GM19239 (cell line): ENCODE results near the gene IFFO2.

Experiments
- DNase-seq: peaks from one replicate; pipeline ENCODE4 v3.0.0; 2011; ENCODE audit warnings: low spot score; ENCODE audit not compliant: insufficient read length
- FAIRE-seq: peaks from 2 replicates; lab custom pipeline; 2011; peaks lifted over from hg19 to GRCh38; lab: Jason Lieb, UNC

Gene IFFO2

DNA sequence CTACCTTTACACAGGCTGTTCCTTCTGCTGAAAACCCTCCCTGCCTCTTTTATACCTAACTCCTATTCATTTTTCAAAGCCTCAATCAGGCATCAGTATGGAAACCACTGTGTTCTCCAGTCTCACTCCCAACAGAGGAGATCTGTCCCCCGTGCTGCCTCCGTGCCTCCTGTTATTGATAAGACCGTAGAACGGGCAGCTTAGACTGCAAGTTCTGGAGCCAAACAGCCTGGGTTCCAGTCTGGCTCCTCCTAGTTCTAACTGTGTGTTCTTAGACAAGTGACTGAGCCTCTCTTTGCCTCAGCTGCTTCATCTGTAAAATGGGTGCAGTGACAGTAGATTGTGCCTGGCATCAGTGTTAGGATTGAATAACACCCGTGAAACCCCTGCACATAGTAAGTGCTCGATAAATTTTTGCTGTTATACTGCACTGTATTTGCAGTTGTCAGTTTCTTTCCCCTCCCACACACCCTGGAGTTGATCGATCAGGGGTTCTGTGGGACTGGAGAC lies 17.0 kb upstream of the IFFO2 start:
- no peak for FAIRE-seq

DNA sequence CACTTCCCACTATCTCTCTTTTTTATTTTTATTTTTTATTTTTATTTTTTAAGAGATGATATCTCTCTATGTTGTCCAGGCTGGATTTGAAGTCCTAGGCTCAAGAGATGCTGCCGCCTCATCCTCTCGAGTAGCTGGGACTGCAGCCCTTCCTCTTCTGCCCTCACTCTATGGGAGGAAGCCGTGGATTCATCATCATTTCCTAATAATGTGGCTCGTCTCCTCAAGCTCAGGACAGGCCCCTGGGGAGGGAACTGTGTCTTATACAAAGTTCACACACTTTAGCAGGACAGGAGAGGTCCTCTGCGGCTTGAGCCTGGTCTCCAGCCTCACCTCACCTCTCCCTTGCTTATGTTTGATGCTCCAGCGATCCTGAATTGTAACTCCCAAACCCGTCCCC lies 16.5 kb upstream of the IFFO2 start:
- no peak for DNase-seq
- FAIRE-seq: no peak

More for the DNA sequence above, 17.0 kb upstream of the IFFO2 start:
- no peak for DNase-seq

DNA sequence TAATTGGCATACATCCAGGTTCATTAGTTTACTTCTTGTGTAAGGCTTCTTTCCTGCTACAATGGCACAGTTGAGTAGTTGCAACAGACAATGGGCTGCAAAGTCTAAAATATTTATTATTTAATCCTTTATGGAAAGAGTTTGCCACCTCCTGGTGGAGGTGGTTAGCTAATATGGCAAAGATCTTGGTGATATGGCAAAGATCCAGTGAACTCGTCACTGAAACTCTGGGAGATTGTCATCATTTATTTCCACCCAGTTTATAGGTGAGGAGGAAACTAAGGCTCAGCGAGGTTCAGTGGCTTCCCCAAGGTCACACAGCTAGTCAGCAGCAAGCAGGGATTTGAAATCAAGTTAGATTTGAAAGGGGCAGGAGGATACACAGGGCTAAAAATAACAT lies 16.1 kb upstream of the IFFO2 start:
- FAIRE-seq: no peak
- no peak for DNase-seq

DNA sequence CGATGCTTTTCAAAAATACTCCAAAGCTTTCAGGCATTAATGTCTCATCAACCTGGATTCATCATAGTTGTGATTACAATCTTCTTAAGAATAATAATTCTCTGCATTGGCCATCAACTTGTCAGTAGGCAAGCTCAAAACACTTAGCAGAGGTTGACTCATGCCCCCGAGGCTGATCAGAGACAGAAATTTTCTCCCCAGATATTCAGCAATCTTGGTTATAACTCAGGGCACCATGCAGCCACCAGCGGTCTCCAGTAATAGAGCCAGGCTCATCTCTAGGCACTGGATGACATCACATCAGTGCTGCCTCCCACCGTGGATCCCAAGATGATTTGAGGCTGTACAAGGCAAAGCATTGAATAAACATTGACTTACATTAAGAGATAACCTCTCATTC lies 14.3 kb upstream of the IFFO2 start:
- FAIRE-seq (no peak), DNase-seq (no peak)

DNA sequence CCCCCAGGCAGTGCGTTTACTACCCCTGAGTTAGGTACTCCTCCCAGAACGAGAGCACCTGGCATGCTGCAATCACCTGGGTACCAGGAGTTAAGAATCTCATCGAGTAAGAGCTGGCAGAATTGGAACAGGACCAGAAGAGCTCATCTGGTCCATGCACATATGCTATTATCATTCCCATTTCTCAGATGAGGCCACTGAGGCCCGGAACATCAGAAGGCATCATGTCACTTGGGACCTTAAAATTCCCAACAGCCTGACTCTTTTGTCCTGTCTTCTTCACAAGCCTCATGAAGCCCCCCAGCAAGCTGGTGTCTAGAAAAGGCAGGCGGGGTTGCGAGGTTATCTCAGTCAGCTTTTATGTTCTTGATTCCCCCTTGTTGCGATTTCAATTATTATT lies 13.9 kb upstream of the IFFO2 start:
- FAIRE-seq (no peak), DNase-seq (no peak)

DNA sequence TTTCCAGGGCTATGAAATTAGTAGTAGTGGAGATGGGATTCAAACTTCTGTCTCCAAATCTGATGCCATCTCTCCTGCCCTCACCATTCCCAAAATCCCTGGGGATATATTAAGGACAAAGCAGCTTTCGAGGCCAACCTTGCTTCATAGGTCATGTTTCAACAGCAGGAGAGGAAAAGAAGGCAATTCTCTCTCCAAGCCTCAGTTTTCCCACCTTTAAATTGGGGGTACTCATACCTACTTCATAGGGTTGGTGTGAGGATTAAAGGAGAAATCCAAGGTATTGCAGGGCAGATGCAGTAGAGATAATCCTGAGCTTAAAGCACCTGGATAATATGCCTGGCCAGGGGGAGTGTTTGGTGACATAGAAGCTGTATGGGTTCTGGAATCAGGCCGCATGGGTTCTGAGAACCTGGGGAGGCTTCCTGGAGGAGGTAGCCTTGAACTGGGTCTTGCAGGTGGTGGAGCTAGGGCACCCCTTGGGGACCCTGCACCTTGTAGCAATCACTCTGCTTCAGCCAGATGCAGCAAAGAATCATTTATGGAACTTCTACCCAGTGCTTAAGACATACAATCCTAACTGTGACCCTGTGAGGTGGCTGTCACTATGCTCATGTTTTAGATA lies 10.7 kb upstream of the IFFO2 start:
- FAIRE-seq (no peak), DNase-seq (no peak)

DNA sequence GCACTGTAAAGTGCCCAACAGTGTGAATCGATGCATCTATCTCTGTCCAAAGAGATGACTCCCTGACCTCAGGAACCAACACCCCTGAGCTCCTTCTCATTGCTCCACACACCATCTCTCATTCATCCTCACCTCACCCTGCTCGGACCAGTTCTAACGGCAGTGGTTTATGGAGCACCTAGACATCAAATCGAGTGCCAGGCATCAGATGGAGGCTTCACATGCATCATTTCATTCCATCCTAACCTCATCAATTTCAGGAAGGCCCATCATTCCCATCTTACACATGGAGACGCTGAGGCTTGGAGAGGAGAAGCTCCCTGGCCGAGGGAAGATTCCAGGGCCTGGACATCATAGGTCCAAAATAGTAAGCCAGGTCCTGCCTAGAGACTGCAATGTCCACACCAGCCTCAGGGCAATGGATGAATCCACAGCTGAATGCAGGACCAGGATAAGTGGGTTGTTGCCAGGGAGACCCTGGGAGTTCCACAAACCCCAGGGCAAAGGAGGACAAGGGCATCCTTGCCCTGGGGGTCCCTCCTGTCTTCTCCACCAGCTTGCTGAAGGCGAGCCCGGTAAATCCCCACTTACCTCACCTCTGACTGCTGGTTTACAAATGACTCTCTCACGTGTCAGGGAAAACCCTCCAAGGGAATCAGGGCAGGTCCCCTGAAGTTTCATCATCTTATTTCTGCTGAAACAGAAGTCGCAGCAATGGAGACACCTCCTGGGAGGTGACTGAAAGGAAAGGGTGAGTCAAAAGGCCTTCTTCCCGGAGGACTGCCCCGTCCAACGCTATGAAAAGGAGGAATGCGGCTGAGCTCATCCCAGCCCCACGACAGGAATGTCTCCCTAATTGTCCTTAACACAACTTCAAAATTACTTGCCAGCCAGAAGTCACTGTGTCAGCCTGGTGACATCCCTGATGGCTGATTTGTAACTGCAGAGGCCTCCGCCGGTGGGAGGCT lies 9.0 kb upstream of the IFFO2 start:
- FAIRE-seq: peak; percentile 21
- no peak for DNase-seq

DNA sequence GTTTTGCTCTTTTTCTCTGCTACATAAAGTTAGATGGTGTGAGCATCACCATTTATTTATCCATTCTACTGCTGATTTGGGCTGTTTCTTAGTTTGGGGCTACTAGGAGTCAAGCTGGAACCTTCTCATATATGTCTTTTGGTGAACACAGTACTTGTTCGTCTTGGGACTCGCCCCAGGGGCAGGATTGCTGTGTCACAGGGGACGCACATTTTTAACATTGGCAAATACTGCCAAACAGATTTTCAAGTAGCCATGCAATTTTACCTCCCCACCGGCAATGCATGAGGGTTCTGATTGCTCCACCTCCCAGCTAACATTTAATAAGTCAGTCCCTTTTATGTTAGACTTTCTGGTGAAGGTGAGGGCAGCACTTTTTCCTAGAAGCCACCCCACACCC lies 7.5 kb upstream of the IFFO2 start:
- DNase-seq: no peak
- no peak for FAIRE-seq

DNA sequence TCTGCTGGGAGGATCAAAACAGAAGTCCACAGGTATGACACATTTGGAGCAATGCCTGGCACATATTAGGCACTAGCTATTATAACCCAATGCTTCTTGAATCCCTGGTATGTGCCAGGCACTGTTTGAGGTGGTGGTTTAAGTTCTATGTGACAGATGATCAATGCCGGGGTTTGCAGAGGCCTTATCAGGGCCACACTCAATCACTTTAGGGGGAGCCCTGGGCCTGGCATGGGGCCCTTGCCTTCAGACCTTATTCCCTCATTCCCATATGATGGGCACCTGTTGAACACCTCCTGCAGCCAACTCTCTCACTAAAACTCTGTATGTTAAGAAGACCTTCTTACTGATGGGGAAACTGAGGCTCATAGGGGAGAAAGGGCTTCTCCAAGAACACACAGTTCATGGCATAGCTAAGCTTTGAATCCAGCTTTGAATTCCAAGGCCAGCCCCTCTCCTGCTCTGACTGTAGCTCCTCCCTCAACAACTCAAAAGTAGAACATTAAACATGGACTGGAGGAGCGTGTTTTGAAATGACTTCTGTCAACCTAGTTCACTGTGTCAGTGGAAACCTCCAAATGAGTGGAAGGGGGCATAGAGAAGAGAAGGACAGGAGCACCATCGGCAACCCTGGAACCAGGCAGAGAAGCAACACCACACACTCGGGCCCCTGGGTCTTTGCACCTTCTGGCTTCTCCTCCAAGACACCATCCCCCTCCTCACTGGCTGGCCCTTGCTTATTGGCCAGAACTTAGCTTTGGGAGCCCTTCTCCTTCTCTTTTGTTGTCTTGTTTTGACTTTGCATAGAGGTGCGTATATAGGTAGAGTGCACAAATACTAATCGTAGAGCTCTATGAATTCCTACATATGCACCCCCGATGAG lies 6.6 kb upstream of the IFFO2 start:
- DNase-seq (no peak), FAIRE-seq (no peak)

DNA sequence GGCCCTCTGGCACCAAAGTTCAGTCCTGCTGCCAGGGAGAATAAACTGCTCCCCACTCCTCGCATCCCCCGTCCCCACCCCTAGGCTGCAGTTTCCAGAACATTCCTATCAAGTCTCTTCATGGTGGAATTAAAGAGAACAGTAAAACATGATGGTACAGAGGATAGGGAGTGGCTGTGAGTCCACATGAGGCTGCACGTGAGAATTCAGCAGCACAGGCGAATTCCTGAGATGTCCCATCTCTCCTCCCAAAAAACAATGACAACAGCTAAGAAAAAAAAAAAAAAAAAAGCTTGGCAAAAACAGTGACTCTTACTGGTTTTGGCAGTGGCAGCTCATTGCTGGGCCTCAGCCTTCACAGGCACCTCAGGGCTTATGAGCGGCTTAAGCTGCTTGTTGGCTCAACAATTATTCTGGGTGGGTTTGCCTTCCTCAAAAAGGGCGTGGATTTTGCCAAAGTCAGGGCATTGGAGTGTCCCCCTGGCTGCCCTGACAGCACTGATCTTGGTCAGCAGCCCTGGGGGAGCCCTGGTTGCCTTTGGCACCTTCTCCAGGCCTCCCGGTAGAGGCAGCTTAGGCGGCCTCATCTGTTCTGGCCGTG lies 5.7 kb upstream of the IFFO2 start:
- FAIRE-seq: no peak
- DNase-seq: no peak

DNA sequence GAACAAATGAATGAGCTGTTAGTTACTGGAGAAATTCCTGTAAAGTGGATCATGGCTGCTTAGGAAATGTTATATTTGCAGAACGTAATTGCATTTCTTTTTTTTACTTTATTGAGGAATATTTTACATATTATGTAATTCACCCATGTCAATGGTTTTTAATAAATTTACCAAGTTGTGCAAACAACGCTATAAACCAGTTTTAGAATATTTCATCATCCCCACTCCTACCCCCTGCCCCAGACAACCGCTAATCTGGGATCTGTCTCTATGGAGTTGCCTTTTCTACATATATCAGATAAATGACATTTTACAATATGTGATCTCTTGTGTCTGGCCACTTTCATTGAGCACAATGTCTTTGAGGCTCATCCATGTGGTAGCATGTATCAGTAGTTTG lies 4.3 kb upstream of the IFFO2 start:
- no peak for DNase-seq
- FAIRE-seq: no peak

DNA sequence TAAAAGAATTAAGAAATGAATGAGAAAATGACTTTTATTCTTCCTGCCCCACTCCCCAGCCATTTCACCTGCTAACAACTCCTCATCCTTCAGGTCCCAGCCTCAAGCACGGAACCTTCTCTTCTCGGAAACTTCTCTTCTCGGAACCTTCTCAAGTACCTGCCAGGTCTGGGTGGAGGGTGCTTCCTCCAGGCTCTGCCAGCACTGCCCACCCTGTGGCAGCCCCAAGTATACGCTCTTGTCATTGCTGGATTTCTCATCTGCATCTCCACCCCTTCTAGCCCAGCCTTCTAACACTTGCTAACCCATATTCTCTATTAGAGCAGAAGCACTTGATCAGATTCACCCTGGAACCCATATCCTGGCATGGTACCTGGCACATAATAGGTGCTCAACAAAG lies 3.9 kb upstream of the IFFO2 start:
- FAIRE-seq (no peak), DNase-seq (no peak)

DNA sequence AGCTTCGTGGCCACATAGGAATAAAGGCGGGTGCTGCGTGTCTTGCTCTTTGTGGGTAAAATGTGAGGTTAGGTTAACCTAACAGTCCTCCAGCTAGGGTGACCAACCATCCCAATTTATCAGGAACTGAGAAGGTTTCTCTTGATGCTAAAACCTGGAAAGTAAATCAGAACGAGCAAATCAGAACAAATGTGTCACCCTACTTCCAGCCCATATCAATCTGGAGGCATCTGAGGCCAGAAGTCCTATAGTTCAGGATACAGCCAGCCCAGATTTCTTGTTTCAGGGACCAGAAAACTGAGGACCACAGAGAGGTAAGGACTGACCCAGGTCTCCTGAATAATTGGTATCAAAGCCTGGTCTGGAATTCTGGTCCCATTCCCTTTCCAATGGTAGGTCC lies 3.1 kb upstream of the IFFO2 start:
- no peak for DNase-seq

DNA sequence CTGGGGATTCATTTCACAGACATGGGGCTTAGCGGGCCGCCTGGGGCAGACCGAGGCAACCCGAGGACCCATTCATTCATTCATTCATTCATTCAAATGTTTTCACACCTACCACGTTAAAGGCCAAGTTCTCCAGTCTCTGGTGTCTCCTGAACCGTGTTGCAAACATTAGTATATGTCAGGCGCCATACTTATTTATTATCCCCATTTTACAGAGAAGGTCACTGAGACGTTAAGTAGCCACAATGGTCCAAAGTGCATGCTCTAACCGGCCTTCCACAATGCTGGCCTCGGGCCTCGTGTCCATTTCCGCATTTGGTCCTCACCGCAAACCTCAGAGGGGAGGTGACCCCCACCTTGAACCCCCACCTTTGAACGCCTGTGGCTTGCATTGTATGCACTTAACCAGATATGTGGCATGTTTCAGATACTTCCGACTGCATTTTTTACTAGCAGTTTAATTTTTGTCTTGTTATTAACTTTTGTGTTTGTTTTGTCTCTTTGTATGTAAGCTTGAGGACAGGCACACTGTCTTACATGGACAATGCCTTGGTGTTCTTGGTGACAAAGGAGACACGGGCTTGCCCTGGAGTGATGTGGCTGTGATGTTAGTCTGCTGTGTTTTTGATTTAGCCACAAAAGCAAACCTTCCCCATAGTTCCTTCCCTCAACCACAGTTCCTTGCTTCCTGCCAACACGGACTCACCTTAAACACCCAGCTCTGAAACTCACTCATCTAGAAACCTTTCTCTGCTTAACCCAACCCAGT lies 1.2 kb upstream of the IFFO2 start:
- DNase-seq: no peak
- FAIRE-seq: peak; percentile 33

More for the DNA sequence above, 3.1 kb upstream of the IFFO2 start:
- FAIRE-seq: no peak

DNA sequence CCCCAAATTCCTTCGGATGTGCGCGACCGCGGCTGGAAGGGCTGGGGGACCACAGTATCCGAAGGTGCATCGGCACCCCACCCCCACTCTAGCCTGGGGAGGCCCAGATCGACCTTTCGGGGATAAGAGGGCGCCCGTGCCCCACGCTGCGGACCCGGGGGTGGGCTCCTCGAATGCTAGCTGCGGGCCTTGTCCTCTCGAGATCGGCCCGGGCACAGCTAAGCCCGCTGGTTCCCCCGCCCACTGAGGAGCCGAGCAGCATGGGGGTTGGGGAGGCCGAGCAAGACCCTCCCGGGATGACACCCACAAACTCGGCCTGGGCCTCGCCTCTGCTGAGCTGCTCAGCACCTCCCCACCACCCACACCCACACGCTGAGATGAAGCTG lies 653 bp upstream of the IFFO2 start:
- no peak for DNase-seq
- FAIRE-seq: no peak

DNA sequence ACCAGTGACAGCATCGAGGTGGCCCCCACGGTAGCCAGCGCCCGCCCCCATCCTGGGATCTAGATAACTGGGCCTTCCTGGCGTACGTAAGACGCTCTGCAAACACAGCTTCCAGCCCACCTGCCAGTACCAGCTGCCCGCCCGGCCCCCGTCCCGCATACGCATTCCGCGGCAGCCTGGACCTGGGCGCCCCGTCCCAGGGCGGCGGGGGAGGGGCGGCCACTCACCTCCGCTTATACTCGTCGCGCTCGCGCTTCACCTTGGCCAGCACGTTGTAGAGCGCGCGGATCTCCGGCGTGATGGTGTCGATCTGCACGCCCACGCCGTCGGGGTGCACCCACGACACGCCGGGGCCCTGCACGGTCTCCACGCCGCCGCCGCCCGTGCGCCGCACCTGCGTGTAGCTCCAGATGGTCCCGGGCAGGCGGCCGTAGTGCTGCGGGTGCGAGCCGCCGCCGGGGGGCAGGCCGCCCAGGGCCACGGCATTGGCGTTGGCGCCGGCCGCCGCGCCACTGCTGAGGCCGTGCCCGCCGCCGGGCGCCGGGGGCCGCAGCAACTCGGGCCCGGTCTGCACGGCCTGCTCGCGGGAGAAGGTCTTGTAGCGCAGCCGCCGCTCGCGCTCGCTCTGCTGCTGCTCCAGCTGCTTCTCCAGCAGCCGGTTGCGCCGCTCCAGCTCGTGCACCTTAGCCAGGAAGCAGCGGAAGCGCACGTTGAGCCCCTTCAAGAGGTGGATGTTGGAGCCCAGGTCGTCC lies 859 bp downstream of the IFFO2 start:
- FAIRE-seq: no peak
- DNase-seq: no peak

DNA sequence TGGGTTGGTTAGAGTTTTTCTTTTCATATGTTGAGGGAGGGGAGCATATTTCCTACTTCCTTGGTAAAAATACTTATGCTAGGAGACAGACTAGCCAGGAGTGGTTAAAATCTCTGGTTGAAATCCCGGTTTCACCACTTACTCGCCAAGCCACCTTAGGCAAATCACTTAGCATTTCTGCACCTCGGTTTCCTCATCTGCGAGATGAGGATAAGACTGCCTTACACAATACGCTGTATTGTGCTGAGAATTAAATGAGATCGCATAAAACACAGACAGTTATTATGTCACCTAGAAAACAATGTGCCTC lies 1.4 kb downstream of the IFFO2 start:
- FAIRE-seq: no peak
- no peak for DNase-seq

DNA sequence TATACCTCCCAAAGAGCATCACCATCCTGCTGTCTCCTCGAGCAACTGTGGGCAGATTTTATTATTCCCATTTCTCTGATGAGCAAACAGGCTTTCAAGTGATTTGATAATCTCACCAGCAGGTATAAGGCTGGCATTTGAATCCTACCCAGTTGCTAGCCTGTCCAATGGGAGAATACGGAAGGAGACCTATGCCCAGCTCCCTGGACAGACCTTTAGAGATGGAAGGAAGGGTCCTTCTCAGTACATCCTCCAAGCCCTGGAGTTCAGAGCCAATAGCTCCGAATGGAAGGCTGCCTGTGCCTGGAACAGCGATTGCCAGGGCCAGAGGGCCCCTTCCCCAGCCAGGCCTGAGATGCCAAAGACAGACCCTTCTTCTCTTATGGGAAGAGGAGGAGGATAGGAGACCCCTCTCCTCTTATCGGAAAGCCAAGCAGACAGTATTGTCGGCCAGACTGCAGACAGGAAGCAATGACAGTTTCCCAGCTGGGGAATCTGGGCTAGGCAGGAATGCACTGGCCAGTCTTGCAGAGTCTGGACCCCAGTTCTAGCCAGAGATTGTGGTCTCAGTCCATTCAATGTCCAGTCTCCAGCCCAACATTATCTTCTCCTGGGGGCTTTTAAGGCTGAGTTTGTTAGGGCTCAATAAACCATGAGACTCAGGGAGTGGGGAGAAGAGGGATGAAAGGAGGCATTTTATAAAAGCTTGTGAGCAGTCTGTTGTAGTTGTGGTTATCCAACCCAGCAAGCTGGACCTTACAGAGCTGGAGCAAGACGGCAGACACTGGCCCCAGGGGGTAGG lies 2.0 kb downstream of the IFFO2 start:
- FAIRE-seq (no peak), DNase-seq (no peak)
